ENCODE results near the gene TRIM9.

Gene TRIM9

GRCh38 chr14:51104467-51104866, 9.6 kb upstream of the TRIM9 start:
- ATAC-seq (no peak), DNase-seq (ENCODE audit: low spot score in 2 of 2) (no peak)
- no peaks in the 10 kb centered on the region for H3K36me3 Mint-ChIP-seq
- no peaks in the 10 kb centered on the region for H3K4me1 Mint-ChIP-seq
- no peak overlapping the region for H3K4me3 Mint-ChIP-seq
- no peaks in the 10 kb centered on the region for H3K9me3 Mint-ChIP-seq
- H3K27ac Mint-ChIP-seq = no peak overlapping the region

GRCh38 chr14:51097287-51097686, 2.4 kb upstream of the TRIM9 start:
- no peak for DNase-seq (ENCODE audit: low spot score in 2 of 2)
- no peaks in the 10 kb centered on the region for H3K9me3 Mint-ChIP-seq
- ATAC-seq = no peak
- H3K4me3 Mint-ChIP-seq = no peak overlapping the region
- no peak overlapping the region for H3K27ac Mint-ChIP-seq
- H3K4me1 Mint-ChIP-seq = peaks cover 28% of the 10 kb centered on the region
- H3K36me3 Mint-ChIP-seq = no peaks in the 10 kb centered on the region

- no peak overlapping the region for H3K4me3 Mint-ChIP-seq
- no peak for DNase-seq (ENCODE audit: low spot score in 2 of 2)
Measured at GRCh38 chr14:51096870-51097269, 2.0 kb upstream of the TRIM9 start.

GRCh38 chr14:51095854-51096823, 1.2 kb upstream of the TRIM9 start:
- no peaks in the 10 kb centered on the region for H3K36me3 Mint-ChIP-seq
- peak overlapping the region; percentile 79 for H3K27ac Mint-ChIP-seq
- no peak for DNase-seq (ENCODE audit: low spot score in 2 of 2)
- H3K9me3 Mint-ChIP-seq = no peaks in the 10 kb centered on the region
- ATAC-seq = no peak
- H3K4me3 Mint-ChIP-seq = peak overlapping the region; percentile 81
- peaks cover 28% of the 10 kb centered on the region for H3K4me1 Mint-ChIP-seq

More at GRCh38 chr14:51096870-51097269, 2.0 kb upstream of the TRIM9 start:
- H3K4me1 Mint-ChIP-seq = peaks cover 28% of the 10 kb centered on the region
- H3K9me3 Mint-ChIP-seq = no peaks in the 10 kb centered on the region
- no peak overlapping the region for H3K27ac Mint-ChIP-seq
- no peak for ATAC-seq
- H3K36me3 Mint-ChIP-seq = no peaks in the 10 kb centered on the region

DNA sequence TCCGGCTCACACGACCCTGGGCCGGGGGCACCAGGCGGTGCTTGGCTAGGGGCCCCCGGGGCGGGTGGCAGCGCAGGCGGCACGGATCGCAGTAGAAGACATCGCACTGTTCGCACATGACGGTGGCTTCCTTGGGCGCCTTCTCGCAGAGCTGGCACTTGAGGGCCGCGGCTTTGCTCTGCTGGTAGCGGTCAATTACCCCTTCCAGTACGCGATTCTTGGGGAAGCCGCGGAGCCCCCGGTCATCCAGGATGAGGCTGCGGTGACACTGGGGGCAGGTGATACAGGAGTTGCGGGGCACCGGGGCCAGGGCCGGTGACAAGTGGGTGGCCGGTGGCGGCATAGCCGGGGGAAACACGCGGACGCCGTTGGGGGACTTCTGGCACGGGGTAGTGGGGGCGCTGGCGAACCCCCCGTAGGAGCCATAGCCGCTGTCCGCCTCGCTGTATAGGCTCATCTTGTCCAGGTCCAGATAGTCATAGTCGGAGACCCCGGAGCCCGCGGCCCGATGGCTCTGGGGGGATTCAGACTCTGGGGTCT, 553 bp downstream of the TRIM9 start:
- DNase-seq (ENCODE audit: low spot score in 2 of 2) = peak; percentile 17 to 68
- Mint-ChIP-seq H3K9me3 (no peaks in the 10 kb centered on the region), H3K4me1 (peaks cover 28% of the 10 kb centered on the region), H3K36me3 (no peaks in the 10 kb centered on the region), H3K27ac (peak overlapping the region; percentile 79), H3K4me3 (peak overlapping the region; percentile 81)
- no peak for ATAC-seq

- Mint-ChIP-seq H3K4me1 (peaks cover 28% of the 10 kb centered on the region), H3K36me3 (no peaks in the 10 kb centered on the region), H3K27ac (no peak overlapping the region), H3K9me3 (no peaks in the 10 kb centered on the region), H3K4me3 (peak overlapping the region; percentile 81)
- DNase-seq (ENCODE audit: low spot score in 2 of 2) (peak in 1 of 2 donors; percentile 65), ATAC-seq (no peak)
Measured at GRCh38 chr14:51093371-51094281, 1.3 kb downstream of the TRIM9 start.

DNA sequence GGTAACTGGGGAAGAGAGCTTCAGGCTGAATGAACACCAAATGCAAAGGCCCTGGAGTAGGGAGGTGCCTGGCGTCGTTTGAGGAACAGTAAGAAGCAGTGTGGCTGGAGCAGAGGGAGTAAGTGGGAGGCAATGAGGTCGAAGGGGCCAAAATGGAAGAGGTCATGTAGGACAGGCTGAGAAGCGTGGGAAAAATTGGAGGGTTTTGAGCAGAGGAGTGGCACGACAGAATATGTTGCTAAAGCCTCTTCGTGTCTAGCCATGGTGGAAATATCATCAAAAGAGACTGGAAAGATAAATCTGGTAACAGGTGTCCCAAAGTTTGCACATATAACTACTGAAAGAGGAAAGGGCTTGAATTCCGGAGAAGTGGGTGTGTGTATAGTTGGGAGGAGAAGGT, 1.9 kb downstream of the TRIM9 start:
- Mint-ChIP-seq H3K4me1 (peaks cover 28% of the 10 kb centered on the region), H3K4me3 (no peak overlapping the region), H3K36me3 (no peaks in the 10 kb centered on the region), H3K27ac (no peak overlapping the region), H3K9me3 (no peaks in the 10 kb centered on the region)
- ATAC-seq (no peak), DNase-seq (ENCODE audit: low spot score in 2 of 2) (no peak)

DNA sequence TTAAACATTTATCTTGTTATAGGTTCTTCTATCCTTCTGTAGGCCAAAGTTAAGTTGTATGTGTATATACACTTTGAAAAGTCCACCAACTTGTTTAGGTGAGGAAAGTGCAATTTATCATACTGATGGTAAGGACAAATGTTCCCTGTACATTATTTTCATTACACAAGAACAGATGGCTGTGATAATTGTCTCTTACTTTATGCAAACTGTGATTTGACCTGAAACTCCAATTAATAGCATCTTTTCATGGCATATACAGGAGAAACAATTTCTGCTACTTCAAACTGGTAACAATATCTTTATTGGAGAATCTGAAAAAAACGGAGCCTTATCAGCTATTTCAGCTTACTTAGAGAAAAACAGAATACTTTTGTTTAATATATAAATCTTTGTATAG, 5.6 kb downstream of the TRIM9 start:
- peaks cover 17% of the 10 kb centered on the region for H3K4me1 Mint-ChIP-seq
- no peak overlapping the region for H3K27ac Mint-ChIP-seq
- no peaks in the 10 kb centered on the region for H3K9me3 Mint-ChIP-seq
- H3K4me3 Mint-ChIP-seq = no peak overlapping the region
- DNase-seq (ENCODE audit: low spot score in 2 of 2) (no peak), ATAC-seq (no peak)
- H3K36me3 Mint-ChIP-seq = no peaks in the 10 kb centered on the region

GRCh38 chr14:51087031-51087441, 7.9 kb downstream of the TRIM9 start:
- DNase-seq (ENCODE audit: low spot score in 2 of 2) = no peak
- H3K4me1 Mint-ChIP-seq = peaks cover 6% of the 10 kb centered on the region
- no peak for ATAC-seq
- no peaks in the 10 kb centered on the region for H3K36me3 Mint-ChIP-seq
- H3K9me3 Mint-ChIP-seq = no peaks in the 10 kb centered on the region
- no peak overlapping the region for H3K27ac Mint-ChIP-seq
- no peak overlapping the region for H3K4me3 Mint-ChIP-seq

GRCh38 chr14:51086044-51086443, 8.9 kb downstream of the TRIM9 start:
- ATAC-seq = no peak
- Mint-ChIP-seq H3K36me3 (no peaks in the 10 kb centered on the region), H3K27ac (no peak overlapping the region), H3K4me1 (peaks cover 6% of the 10 kb centered on the region), H3K4me3 (no peak overlapping the region), H3K9me3 (no peaks in the 10 kb centered on the region)
- DNase-seq (ENCODE audit: low spot score in 2 of 2) = no peak

- Mint-ChIP-seq H3K4me1 (peaks cover 6% of the 10 kb centered on the region), H3K27ac (no peak overlapping the region), H3K4me3 (no peak overlapping the region), H3K36me3 (no peaks in the 10 kb centered on the region), H3K9me3 (no peaks in the 10 kb centered on the region)
- ATAC-seq = no peak
- no peak for DNase-seq (ENCODE audit: low spot score in 2 of 2)
Measured at GRCh38 chr14:51084962-51085361, 9.9 kb downstream of the TRIM9 start.

GRCh38 chr14:51084507-51084906, 10.4 kb downstream of the TRIM9 start:
- H3K9me3 Mint-ChIP-seq = no peaks in the 10 kb centered on the region
- no peak overlapping the region for H3K4me3 Mint-ChIP-seq
- H3K4me1 Mint-ChIP-seq = peaks cover 6% of the 10 kb centered on the region
- H3K27ac Mint-ChIP-seq = no peak overlapping the region
- no peak for DNase-seq (ENCODE audit: low spot score in 2 of 2)
- no peak for ATAC-seq
- no peaks in the 10 kb centered on the region for H3K36me3 Mint-ChIP-seq

DNA sequence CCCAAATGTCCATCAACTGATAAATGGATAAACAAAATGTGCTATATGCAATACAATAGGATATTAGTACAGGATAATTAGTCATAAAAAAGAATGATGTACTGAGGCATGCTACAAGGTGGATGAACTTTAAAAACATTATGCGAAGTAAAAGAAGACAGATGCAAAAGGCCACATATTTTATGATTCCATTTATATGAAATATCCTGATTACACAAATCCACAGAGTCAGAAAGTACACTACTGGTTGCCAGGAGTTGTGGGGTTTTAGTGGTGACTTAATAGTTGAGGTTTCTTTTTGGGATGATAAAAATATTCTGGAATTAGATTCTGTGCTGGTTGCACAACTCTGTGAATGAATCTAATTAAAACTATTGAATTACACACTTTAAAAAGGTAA, 12.6 kb downstream of the TRIM9 start:
- H3K36me3 Mint-ChIP-seq = no peaks in the 10 kb centered on the region
- no peak overlapping the region for H3K27ac Mint-ChIP-seq
- ATAC-seq (no peak), DNase-seq (ENCODE audit: low spot score in 2 of 2) (no peak)
- no peak overlapping the region for H3K4me3 Mint-ChIP-seq
- peaks cover 6% of the 10 kb centered on the region for H3K4me1 Mint-ChIP-seq
- H3K9me3 Mint-ChIP-seq = no peaks in the 10 kb centered on the region

- Mint-ChIP-seq H3K4me3 (no peak overlapping the region), H3K36me3 (no peaks in the 10 kb centered on the region), H3K4me1 (peaks cover 4% of the 10 kb centered on the region), H3K27ac (no peak overlapping the region), H3K9me3 (no peaks in the 10 kb centered on the region)
- DNase-seq (ENCODE audit: low spot score in 2 of 2) (no peak), ATAC-seq (no peak)
Measured at GRCh38 chr14:51081712-51082111, 13.2 kb downstream of the TRIM9 start.

DNA sequence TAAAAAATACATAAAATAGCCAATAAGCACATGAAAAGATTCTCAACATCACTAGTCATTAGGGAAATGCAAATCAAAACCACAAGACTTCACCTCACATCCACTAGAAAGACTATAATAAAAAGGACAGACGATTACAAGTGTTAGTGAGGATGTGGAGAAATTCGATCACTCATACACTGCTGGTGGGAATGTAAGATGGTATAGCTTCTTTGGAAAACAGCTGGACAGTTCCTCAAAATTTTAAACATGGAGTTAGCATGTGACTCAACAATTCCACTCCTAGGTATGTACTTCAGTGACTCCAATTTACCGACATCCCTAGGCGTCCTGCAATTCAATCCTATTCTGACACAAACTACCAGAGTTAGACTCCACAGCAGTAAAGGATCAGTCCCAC, 13.7 kb downstream of the TRIM9 start:
- no peak for ATAC-seq
- DNase-seq (ENCODE audit: low spot score in 2 of 2) = no peak
- H3K9me3 Mint-ChIP-seq = no peaks in the 10 kb centered on the region
- H3K27ac Mint-ChIP-seq = no peak overlapping the region
- H3K4me1 Mint-ChIP-seq = no peaks in the 10 kb centered on the region
- no peaks in the 10 kb centered on the region for H3K36me3 Mint-ChIP-seq
- H3K4me3 Mint-ChIP-seq = no peak overlapping the region
